GM19239 (cell line): Measurements from ENCODE around the gene PBX2.
"Not testable (repeated sequence)": the region's sequence is repeated elsewhere in the genome, so short reads cannot be mapped to it uniquely, and the experiment has no call there.

Source experiments
- DNase-seq: peaks from one replicate; pipeline ENCODE4 v3.0.0; 2011; ENCODE audit warnings: low spot score; ENCODE audit not compliant: insufficient read length
- FAIRE-seq: peaks from 2 replicates; lab custom pipeline; 2011; peaks lifted over from hg19 to GRCh38; lab: Jason Lieb, UNC

PBX2 gene

GRCh38 chr6:32190054-32190851 lies at the start of gene PBX2:
Gene PBX2 (minus strand): TSS chr6:32190202. CDS start chr6:32189915, 287 bp downstream.
- DNase-seq (peak; percentile 64), FAIRE-seq (peak; percentile 80)

- no peak for FAIRE-seq
- DNase-seq, result no peak
These were observed 49.5 kb upstream of the PBX2 start for GRCh38 chr6:32239462-32239861.

- DNase-seq, result no peak
- FAIRE-seq, result no peak
These were observed 44.9 kb upstream of the PBX2 start for GRCh38 chr6:32234934-32235333.

- no peak for DNase-seq
- FAIRE-seq, result no peak
These were observed 36.4 kb upstream of the PBX2 start for GRCh38 chr6:32226434-32226833.

- peak; percentile 25 for DNase-seq
- FAIRE-seq, result peak; percentile 49
These were observed 34.7 kb upstream of the PBX2 start for GRCh38 chr6:32224696-32225095.

- FAIRE-seq (no peak), DNase-seq (no peak)
These were observed 33.5 kb upstream of the PBX2 start, which contains the start of gene NOTCH4 for GRCh38 chr6:32223258-32224235. Gene NOTCH4 (minus strand): TSS chr6:32224067. CDS start chr6:32223928, 139 bp downstream.

- DNase-seq (no peak), FAIRE-seq (no peak)
These were observed 32.6 kb upstream of the PBX2 start for GRCh38 chr6:32222333-32223230.

- DNase-seq (no peak), FAIRE-seq (no peak)
These were observed 30.0 kb upstream of the PBX2 start for GRCh38 chr6:32220021-32220420.

GRCh38 chr6:32218167-32218566 lies 28.2 kb upstream of the PBX2 start:
- DNase-seq, result no peak
- FAIRE-seq, result no peak

GRCh38 chr6:32216998-32217397 lies 27.0 kb upstream of the PBX2 start:
- FAIRE-seq (no peak), DNase-seq (no peak)

- DNase-seq, result no peak
- no peak for FAIRE-seq
These were observed 26.3 kb upstream of the PBX2 start for GRCh38 chr6:32216285-32216684.

- DNase-seq, result no peak
- no peak for FAIRE-seq
These were observed 25.6 kb upstream of the PBX2 start for GRCh38 chr6:32215617-32216016.

GRCh38 chr6:32214126-32214525 lies 24.1 kb upstream of the PBX2 start:
- FAIRE-seq (no peak), DNase-seq (no peak)

GRCh38 chr6:32213649-32214048 lies 23.6 kb upstream of the PBX2 start:
- FAIRE-seq, result no peak

GRCh38 chr6:32212076-32212760 lies 22.2 kb upstream of the PBX2 start:
- FAIRE-seq, result no peak

More at GRCh38 chr6:32213649-32214048, 23.6 kb upstream of the PBX2 start:
- no peak for DNase-seq

GRCh38 chr6:32211432-32211831 lies 21.4 kb upstream of the PBX2 start:
- FAIRE-seq, DNase-seq: not testable (repeated sequence)

More at GRCh38 chr6:32212076-32212760, 22.2 kb upstream of the PBX2 start:
- no peak for DNase-seq

GRCh38 chr6:32210191-32210601 lies 20.2 kb upstream of the PBX2 start:
- DNase-seq (no peak), FAIRE-seq (no peak)

- no peak for DNase-seq
- no peak for FAIRE-seq
These were observed 19.0 kb upstream of the PBX2 start for GRCh38 chr6:32208996-32209395.

GRCh38 chr6:32204268-32204715 lies 14.3 kb upstream of the PBX2 start:
- FAIRE-seq (no peak), DNase-seq (no peak)
